ENCODE measurements around the gene GYPE.
"Not testable (repeated sequence)": the region's sequence is repeated elsewhere in the genome, so short reads cannot be mapped to it uniquely, and the experiment has no call there.

Gene GYPE

DNA sequence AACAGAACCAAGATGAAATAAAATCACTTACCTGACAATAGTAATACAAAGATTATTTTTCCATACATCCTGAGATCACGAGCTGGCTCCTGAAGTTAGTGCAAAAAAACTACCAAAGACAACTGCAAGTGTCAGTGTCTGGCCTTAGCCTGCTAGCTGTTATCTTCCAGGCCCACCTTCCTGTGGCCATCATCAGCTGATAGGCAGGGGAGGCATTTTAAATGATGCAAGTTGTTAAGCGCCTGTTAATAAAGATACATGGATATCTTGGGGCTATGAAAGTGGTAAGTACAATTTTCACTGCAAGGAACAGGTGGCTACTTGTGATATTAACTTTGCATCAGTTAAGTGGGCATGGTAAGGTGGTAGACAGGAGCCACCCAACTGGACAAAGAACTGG, at the start of gene GYPE:
Gene GYPE (minus strand): TSS at position 120 of the 400 bp plus-strand sequence. CDS start 52 bp downstream, at position 68.
- DNase-seq (ENCODE audit: low spot score): not testable (repeated sequence)
- in situ Hi-C loops (cut with MboI; ENCODE audit: low sequenced_read_pairs, unreplicated experiment): loop anchor here (25.0 kb wide), 1 partner anchor 343 kb away; no protein-coding TSS in a partner anchor

GRCh38 chr4:143951458-143951972, 46.2 kb upstream of the GYPE start:
- in situ Hi-C loops (cut with MboI; ENCODE audit: low sequenced_read_pairs, unreplicated experiment); DNase-seq (ENCODE audit: low spot score): not testable (repeated sequence)

DNA sequence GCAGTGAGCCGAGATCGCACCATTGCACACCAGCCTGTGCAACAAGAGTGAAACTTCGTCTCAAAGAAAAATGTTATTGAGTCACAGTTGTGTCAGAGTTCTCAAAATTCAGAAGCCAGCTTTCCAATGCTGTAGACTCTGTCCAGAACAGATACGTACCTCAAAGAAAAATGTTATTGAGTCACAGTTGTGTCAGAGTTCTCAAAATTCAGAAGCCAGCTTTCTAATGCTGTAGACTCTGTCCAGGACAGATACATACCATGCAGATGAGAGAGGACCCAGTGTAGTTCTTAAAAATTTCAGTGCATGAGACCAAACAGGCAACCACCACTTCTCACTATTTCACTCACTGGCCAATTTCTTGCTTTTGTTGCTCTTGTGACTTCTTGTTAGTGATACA, 45.6 kb upstream of the GYPE start:
- DNase-seq (ENCODE audit: low spot score): not testable (repeated sequence)

GRCh38 chr4:143950185-143950584, 44.8 kb upstream of the GYPE start:
- DNase-seq (ENCODE audit: low spot score); in situ Hi-C loops (cut with MboI; ENCODE audit: low sequenced_read_pairs, unreplicated experiment): not testable (repeated sequence)

More for the DNA sequence above, 45.6 kb upstream of the GYPE start:
- in situ Hi-C loops (cut with MboI; ENCODE audit: low sequenced_read_pairs, unreplicated experiment): not testable (repeated sequence)

DNA sequence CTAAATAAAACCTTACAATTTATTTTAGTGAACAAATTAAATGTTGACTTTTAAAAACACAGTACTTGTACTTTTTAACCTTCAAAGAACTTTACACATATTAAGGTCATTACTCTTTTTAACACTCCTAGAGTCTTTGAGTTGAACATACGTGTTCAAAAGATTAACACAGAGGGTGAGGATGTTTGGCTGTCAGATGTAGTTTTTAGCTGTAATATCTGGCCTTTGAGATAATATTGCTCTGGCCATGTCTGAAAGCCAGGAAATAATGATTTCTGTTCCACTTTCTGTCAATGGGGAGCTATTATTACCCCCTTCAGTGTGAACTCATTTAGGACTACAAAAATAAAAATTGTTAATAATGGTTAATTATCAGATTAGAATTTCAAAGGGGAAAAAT, 42.1 kb upstream of the GYPE start:
- DNase-seq (ENCODE audit: low spot score); in situ Hi-C loops (cut with MboI; ENCODE audit: low sequenced_read_pairs, unreplicated experiment): not testable (repeated sequence)

GRCh38 chr4:143940708-143941107, 35.3 kb upstream of the GYPE start:
- in situ Hi-C loops (cut with MboI; ENCODE audit: low sequenced_read_pairs, unreplicated experiment); DNase-seq (ENCODE audit: low spot score): not testable (repeated sequence)

DNA sequence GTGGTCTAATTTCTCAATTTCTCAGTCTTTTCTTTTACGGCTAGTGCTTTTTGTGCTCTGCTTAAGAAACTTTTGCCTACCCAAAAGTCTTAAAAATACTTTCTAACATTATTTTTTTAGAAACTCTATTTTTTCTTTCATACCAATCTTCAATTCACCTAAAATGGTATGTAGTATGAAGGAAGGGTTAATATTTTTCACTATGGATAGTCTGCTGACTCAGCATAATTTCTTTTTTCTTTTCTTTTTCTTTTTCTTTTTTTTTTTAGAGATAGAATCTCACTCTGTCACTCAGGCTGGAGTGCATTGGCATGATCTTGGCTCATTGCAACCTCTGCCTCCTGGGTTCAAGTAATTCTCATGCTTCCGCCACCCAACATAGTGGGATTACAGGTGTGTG, 34.2 kb upstream of the GYPE start:
- DNase-seq (ENCODE audit: low spot score): no peak
- no peak for TF ChIP-seq CTCF (IDR thresholded peaks at IDR 0.05; ENCODE audit: borderline replicate concordance, control extremely low read depth, extremely low read depth, insufficient read depth, missing control alignments)
- in situ Hi-C loops (cut with MboI; ENCODE audit: low sequenced_read_pairs, unreplicated experiment): no loop called here

DNA sequence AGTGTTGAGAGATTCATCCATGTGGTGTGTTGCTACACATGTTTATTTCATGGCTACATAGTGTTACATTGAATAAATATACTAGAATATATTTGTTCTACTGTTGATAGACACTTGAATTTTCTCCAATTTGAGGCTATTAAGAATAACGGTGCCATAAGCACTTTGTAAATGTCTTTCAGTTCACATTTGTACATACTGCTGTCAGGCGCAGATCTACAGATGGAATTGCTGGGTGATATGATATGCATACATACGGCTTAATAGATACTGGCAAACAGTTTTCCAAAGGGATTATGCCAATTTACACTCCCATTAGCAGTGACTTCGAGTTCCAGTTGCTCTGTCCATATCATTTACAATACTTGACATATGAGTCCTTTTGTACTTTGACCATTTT, 33.5 kb upstream of the GYPE start:
- in situ Hi-C loops (cut with MboI; ENCODE audit: low sequenced_read_pairs, unreplicated experiment); DNase-seq (ENCODE audit: low spot score): not testable (repeated sequence)

DNA sequence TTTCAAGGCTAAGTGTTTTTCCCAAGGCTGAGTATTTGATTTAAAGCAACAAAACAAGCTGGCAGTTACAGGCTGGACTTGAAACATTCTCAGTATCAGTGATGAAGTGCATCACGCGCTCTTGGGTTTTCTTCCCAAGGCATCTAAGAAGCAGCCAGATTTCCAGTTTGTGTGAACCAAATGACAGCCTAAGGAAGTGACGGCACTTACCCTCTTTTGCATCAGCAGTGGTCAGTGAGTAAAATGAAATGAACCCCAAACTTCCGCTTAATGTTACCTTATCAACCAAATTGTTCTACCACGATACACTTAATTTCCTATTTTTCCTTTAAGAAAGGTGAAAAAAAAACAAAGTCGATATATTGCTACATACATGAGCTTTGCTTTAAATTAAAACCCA, 15.8 kb upstream of the GYPE start:
- no peak for TF ChIP-seq CTCF (IDR thresholded peaks at IDR 0.05; ENCODE audit: borderline replicate concordance, control extremely low read depth, extremely low read depth, insufficient read depth, missing control alignments)
- in situ Hi-C loops (cut with MboI; ENCODE audit: low sequenced_read_pairs, unreplicated experiment): loop anchor here (25.0 kb wide), 1 partner anchor 359 kb away; no protein-coding TSS in a partner anchor
- DNase-seq (ENCODE audit: low spot score): no peak

GRCh38 chr4:143916485-143916884, 11.1 kb upstream of the GYPE start:
- in situ Hi-C loops (cut with MboI; ENCODE audit: low sequenced_read_pairs, unreplicated experiment): loop anchor here (25.0 kb wide), 1 partner anchor 354 kb away; no protein-coding TSS in a partner anchor
- not testable (repeated sequence) for DNase-seq (ENCODE audit: low spot score)

DNA sequence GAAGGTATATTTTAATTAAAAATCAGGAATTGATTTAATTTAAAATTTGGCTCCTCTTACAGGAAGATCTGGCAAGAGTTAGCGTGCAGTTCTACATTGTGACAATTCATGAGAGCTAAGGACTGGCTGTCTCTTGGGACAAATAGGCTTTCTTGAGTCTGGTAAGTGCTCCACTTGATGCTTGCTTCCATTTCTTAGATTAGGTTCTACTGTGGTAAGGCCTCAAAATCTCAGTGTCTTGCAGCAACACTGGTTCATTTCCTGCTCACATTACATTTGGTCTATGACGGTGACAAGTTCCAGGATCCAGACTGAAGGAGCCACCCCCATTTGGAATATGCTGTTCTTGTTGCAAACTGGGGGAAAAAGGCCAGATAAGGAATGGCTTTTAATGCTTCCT, 7.1 kb upstream of the GYPE start:
- in situ Hi-C loops (cut with MboI; ENCODE audit: low sequenced_read_pairs, unreplicated experiment): loop anchor here (25.0 kb wide), 1 partner anchor 350 kb away; no protein-coding TSS in a partner anchor
- not testable (repeated sequence) for DNase-seq (ENCODE audit: low spot score)

DNA sequence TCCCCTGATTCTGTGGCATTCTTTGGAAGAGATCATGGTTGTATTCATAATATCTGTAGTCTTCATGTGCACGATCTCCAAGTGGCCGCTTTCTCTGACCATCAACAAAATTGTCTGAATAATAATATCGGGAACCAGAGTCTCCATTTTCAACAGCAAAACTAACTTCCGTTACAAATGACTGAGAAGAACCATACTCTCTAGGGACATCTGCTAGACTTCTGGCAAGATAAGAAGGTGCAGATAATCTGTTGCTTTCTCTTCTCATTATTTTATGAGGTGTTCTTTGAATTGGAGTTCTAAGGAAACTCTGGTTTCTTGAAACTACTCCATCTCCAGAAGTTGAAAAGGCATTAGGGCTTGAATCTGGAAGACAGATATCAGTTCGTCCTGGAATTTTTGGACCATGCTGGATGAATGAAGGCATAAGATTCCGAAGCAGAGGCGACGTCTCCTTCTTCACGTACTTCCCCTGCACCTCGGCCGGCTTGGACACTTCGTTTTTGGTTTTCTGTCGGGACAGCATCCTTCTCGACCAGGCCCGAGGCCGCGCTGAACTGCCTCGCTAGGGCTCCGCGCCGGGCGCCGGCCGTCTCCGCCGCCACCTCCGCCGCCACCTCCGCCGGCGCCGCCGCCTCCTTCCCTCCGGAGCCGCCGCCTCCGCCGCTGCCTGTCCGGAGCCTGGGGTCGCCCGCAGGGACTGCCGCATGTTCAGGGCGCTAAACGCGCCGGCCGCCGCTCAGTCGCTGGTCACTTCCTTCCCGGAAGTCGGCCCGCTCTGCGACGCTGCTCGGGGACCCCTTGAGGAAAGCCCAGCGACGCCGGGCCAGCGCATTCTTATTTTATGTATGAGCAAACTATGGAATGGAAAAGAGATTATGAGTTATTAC, 6.4 kb upstream of the GYPE start:
- in situ Hi-C loops (cut with MboI; ENCODE audit: low sequenced_read_pairs, unreplicated experiment): loop anchor here (25.0 kb wide), 1 partner anchor 349 kb away; no protein-coding TSS in a partner anchor
- DNase-seq (ENCODE audit: low spot score): peak; percentile 17

DNA sequence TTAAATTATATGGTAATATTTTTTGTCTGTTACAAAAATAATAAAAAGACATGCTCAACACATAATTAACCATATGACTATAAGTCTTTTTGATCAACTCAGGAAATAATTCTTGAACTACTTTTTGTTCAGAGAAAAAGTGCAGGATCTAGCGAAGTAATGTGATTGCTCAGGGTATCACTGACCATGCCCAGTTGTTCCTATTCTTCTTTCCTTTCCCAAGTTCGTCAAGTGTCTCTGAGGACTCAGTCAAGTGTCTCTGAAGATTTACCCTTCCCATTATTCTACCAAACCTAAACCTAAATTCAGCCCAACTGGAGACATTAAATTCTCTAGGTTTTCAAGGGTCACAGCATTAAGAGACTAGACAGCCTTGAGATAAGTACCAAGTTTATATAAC, 5.5 kb upstream of the GYPE start:
- in situ Hi-C loops (cut with MboI; ENCODE audit: low sequenced_read_pairs, unreplicated experiment): loop anchor here (25.0 kb wide), 1 partner anchor 349 kb away; no protein-coding TSS in a partner anchor
- not testable (repeated sequence) for DNase-seq (ENCODE audit: low spot score)
